ENCODE results near the gene SPEF1. TPM values are rescaled to one million over a fixed set of nuclear protein-coding genes. Genes with fewer than 3 reads are reported as not detected.

The SPEF1 gene
- total and polyA plus RNA-seq, 3 donors from 2014 or later, result 9.8 to 28.8 (median 12.1) TPM

- TF ChIP-seq CTCF (IDR thresholded peaks at IDR 0.05) (no peak), POLR2A (IDR thresholded peaks at IDR 0.05) (no peak)
- Histone ChIP-seq H3K4me1 (peaks cover 3% of the 10 kb centered on the region), H3K4me3 (no peak overlapping the region), H3K36me3 (ENCODE audit: low read depth, missing control alignments) (no peaks in the 10 kb centered on the region), H3K9me3 (no peaks in the 10 kb centered on the region), H3K27me3 (no peaks in the 10 kb centered on the region), H3K27ac (no peak overlapping the region)
- DNase-seq, result no peak
- WGBS, 2 donors, result 96 to 100% methylated on average over 2 to 3 of the region's 3 CpGs
- intact Hi-C loops (cut with DNase I; ENCODE audit: low total_unique reads), result no loop called here
Observed at GRCh38 chr20:3798908-3799248, 17.6 kb upstream of the SPEF1 start.

- no peak for DNase-seq
- Histone ChIP-seq H3K36me3 (ENCODE audit: low read depth, missing control alignments) (no peaks in the 10 kb centered on the region), H3K4me1 (peaks cover 3% of the 10 kb centered on the region), H3K27me3 (no peaks in the 10 kb centered on the region), H3K27ac (no peak overlapping the region), H3K9me3 (no peaks in the 10 kb centered on the region), H3K4me3 (no peak overlapping the region)
- 76 to 91% methylated on average over 4 to 5 of the region's 5 CpGs for WGBS, 2 donors
- intact Hi-C loops (cut with DNase I; ENCODE audit: low total_unique reads), result no loop called here
- TF ChIP-seq CTCF (IDR thresholded peaks at IDR 0.05), result no peak
- TF ChIP-seq POLR2A (IDR thresholded peaks at IDR 0.05), result no peak
Observed at GRCh38 chr20:3798373-3798768, 17.1 kb upstream of the SPEF1 start.

GRCh38 chr20:3797592-3798372, 16.5 kb upstream of the SPEF1 start:
- Histone ChIP-seq H3K4me3 (no peak overlapping the region), H3K36me3 (ENCODE audit: low read depth, missing control alignments) (no peaks in the 10 kb centered on the region), H3K27me3 (no peaks in the 10 kb centered on the region), H3K4me1 (peaks cover 3% of the 10 kb centered on the region), H3K9me3 (no peaks in the 10 kb centered on the region), H3K27ac (no peak overlapping the region)
- no peak for DNase-seq
- intact Hi-C loops (cut with DNase I; ENCODE audit: low total_unique reads), result no loop called here
- WGBS, 2 donors, result 70 to 79% methylated on average over 19 of the region's 19 CpGs
- no peak for TF ChIP-seq CTCF (IDR thresholded peaks at IDR 0.05)
- TF ChIP-seq POLR2A (IDR thresholded peaks at IDR 0.05), result no peak

- intact Hi-C loops (cut with DNase I; ENCODE audit: low total_unique reads), result no loop called here
- Histone ChIP-seq H3K36me3 (ENCODE audit: low read depth, missing control alignments) (no peaks in the 10 kb centered on the region), H3K27me3 (no peaks in the 10 kb centered on the region), H3K4me1 (peaks cover 3% of the 10 kb centered on the region), H3K9me3 (no peaks in the 10 kb centered on the region), H3K4me3 (no peak overlapping the region), H3K27ac (no peak overlapping the region)
- WGBS, 2 donors, result 78 to 85% methylated on average over 5 of the region's 5 CpGs
- no peak for DNase-seq
- TF ChIP-seq CTCF (IDR thresholded peaks at IDR 0.05), result no peak
- no peak for TF ChIP-seq POLR2A (IDR thresholded peaks at IDR 0.05)
Observed at GRCh38 chr20:3797226-3797545, 15.9 kb upstream of the SPEF1 start.
